LNCAP (cell line): ENCODE results near the gene PEAK1.

Experiments used
- CTCF ChIP-seq: fragments of 450-650 bp; IDR thresholded peaks from 2 replicates; pipeline ENCODE4 v1.5.1; 2017; ENCODE audit warnings: mild to moderate bottlenecking

PEAK1 gene

GRCh38 chr15:77070495-77071304 lies 349.2 kb downstream of the PEAK1 start, which contains the start of gene TSPAN3:
Gene TSPAN3 (minus strand): TSS chr15:77071109. CDS start chr15:77070954, 155 bp downstream.
- TF ChIP-seq CTCF, result no peak

GRCh38 chr15:77070180-77070494 lies 349.8 kb downstream of the PEAK1 start:
- no peak for TF ChIP-seq CTCF

- TF ChIP-seq CTCF, result no peak
These were observed 350.3 kb downstream of the PEAK1 start for GRCh38 chr15:77069521-77070121.

GRCh38 chr15:77068633-77069032 lies 351.3 kb downstream of the PEAK1 start:
- TF ChIP-seq CTCF, result no peak

GRCh38 chr15:77067691-77068367 lies 352.1 kb downstream of the PEAK1 start:
- no peak for TF ChIP-seq CTCF

- TF ChIP-seq CTCF, result no peak
These were observed 352.8 kb downstream of the PEAK1 start for GRCh38 chr15:77066971-77067690.

- TF ChIP-seq CTCF, result no peak
These were observed 355.2 kb downstream of the PEAK1 start for GRCh38 chr15:77064539-77065308.
